HEK293 (cell line): Measurements from ENCODE around the gene B3GNT9.
A peak's percentile ranks its signal among the peaks of the same experiment; 100 is the strongest.

Experiments
- CTCF ChIA-PET: fragments of 350-600 bp; formaldehyde crosslinking; extraction: SDS; loops from one replicate; lab custom pipeline; 2021; ENCODE audit warnings: antibody characterized with exemption; lab: Yijun Ruan, JAX
- POLR2A ChIA-PET: fragments of 300-600 bp; formaldehyde crosslinking; extraction: SDS; loops from one replicate; lab custom pipeline; 2020; ENCODE audit warnings: antibody characterized with exemption, inconsistent platforms; lab: Yijun Ruan, JAX
- H3K27ac ChIP-seq: fragments of 200-500 bp; sonication (Bioruptor generic); 2 replicates; pipeline ENCODE4 v1.5.1; 2014; ENCODE audit warnings: low read depth, low read length, control low read depth, inconsistent platforms; ENCODE audit errors: extremely low read depth
- H3K36me3 ChIP-seq, 2 experiments: fragments of 200-500 bp in 1 of 2; sonication (Bioruptor generic) in 1 of 2; 1 replicate in 1 of 2; 2 replicates in 1 of 2; pipeline ENCODE4 v1.5.1; 2014 to 2017; ENCODE audit warnings: inconsistent platforms in 2 of 2, low read length in 2 of 2; ENCODE audit not compliant: control insufficient read depth in 2 of 2, insufficient read depth in 1 of 2
- H3K4me1 ChIP-seq: fragments of 200-500 bp; sonication (Bioruptor generic); 2 replicates; pipeline ENCODE4 v1.5.1; 2014; ENCODE audit warnings: mild to moderate bottlenecking, low read length, inconsistent platforms; ENCODE audit not compliant: control insufficient read depth, insufficient read depth
- H3K4me3 ChIP-seq: 2 replicates; pipeline ENCODE4 v1.5.1; 2011; ENCODE audit warnings: low read depth, mild to moderate bottlenecking, control low read depth, low read length, moderate library complexity
- H3K9me3 ChIP-seq: fragments of 200-500 bp; sonication (Bioruptor generic); 2 replicates; pipeline ENCODE4 v1.5.1; 2014; ENCODE audit warnings: low read depth, low read length, inconsistent platforms; ENCODE audit not compliant: control insufficient read depth, insufficient read depth
- KLF16 ChIP-seq: fragments of 450-650 bp; formaldehyde crosslinking; IDR thresholded peaks from 2 replicates; pipeline ENCODE4 v1.5.1; 2017; ENCODE audit warnings: missing biosample characterization, missing genetic modification characterization
- SP2 ChIP-seq: fragments of 450-650 bp; formaldehyde crosslinking; IDR thresholded peaks from 2 replicates; pipeline ENCODE4 v1.5.1; 2016; ENCODE audit warnings: missing biosample characterization, missing genetic modification characterization
- ZBTB21 ChIP-seq: fragments of 450-650 bp; formaldehyde crosslinking; IDR thresholded peaks from 2 replicates; pipeline ENCODE4 v1.5.1; 2017; ENCODE audit warnings: missing biosample characterization, missing genetic modification characterization
- ZNF140 ChIP-seq: fragments of 450-650 bp; formaldehyde crosslinking; IDR thresholded peaks from 2 replicates; pipeline ENCODE4 v1.5.1; 2016; ENCODE audit warnings: missing biosample characterization, missing genetic modification characterization
- ZNF16 ChIP-seq: fragments of 450-650 bp; formaldehyde crosslinking; IDR thresholded peaks from 2 replicates; pipeline ENCODE4 v1.5.1; 2016; ENCODE audit warnings: low read depth, missing biosample characterization, missing genetic modification characterization
- ZNF175 ChIP-seq: fragments of 450-650 bp; formaldehyde crosslinking; IDR thresholded peaks from 2 replicates; pipeline ENCODE4 v1.5.1; 2016; ENCODE audit warnings: missing biosample characterization, missing genetic modification characterization
- ZNF2 ChIP-seq: fragments of 450-650 bp; formaldehyde crosslinking; IDR thresholded peaks from 2 replicates; pipeline ENCODE4 v1.5.1; 2016; ENCODE audit warnings: missing biosample characterization, missing genetic modification characterization
- ZNF521 ChIP-seq: fragments of 450-650 bp; formaldehyde crosslinking; IDR thresholded peaks from 2 replicates; pipeline ENCODE4 v1.5.1; 2017; ENCODE audit warnings: missing biosample characterization, mild to moderate bottlenecking, missing genetic modification characterization
- ZNF548 ChIP-seq: fragments of 450-650 bp; formaldehyde crosslinking; IDR thresholded peaks from 2 replicates; pipeline ENCODE4 v1.5.1; 2016; ENCODE audit warnings: missing biosample characterization, missing genetic modification characterization
- ZNF571 ChIP-seq: fragments of 450-650 bp; formaldehyde crosslinking; IDR thresholded peaks from 2 replicates; pipeline ENCODE4 v1.5.0; 2017; ENCODE audit warnings: missing biosample characterization, missing genetic modification characterization
- ZNF654 ChIP-seq: fragments of 450-650 bp; formaldehyde crosslinking; IDR thresholded peaks from 2 replicates; pipeline ENCODE4 v1.5.1; 2016; ENCODE audit warnings: low read depth, missing biosample characterization, missing genetic modification characterization
- ZSCAN16 ChIP-seq: fragments of 450-650 bp; formaldehyde crosslinking; IDR thresholded peaks from 2 replicates; pipeline ENCODE4 v1.5.1; 2016; ENCODE audit warnings: missing biosample characterization, missing genetic modification characterization
- ZSCAN30 ChIP-seq: fragments of 450-650 bp; IDR thresholded peaks from 2 replicates; pipeline ENCODE4 v1.5.1; 2018; ENCODE audit warnings: missing biosample characterization, mild to moderate bottlenecking, missing genetic modification characterization, moderate library complexity
- TF ChIP-seq, protein P1 (sequence below): fragments of 450-650 bp; formaldehyde crosslinking; IDR thresholded peaks from 2 replicates; pipeline ENCODE4 v1.5.1; 2016; ENCODE audit warnings: missing biosample characterization, missing genetic modification characterization
- TF ChIP-seq, protein P2 (sequence below): fragments of 450-650 bp; formaldehyde crosslinking; IDR thresholded peaks from 2 replicates; pipeline ENCODE4 v1.5.1; 2016; ENCODE audit warnings: missing biosample characterization, missing genetic modification characterization
- TF ChIP-seq, protein P3 (sequence below): fragments of 450-650 bp; formaldehyde crosslinking; conservative IDR thresholded peaks from 2 replicates; pipeline ENCODE4 v1.5.1; 2016; ENCODE audit warnings: low read depth, missing biosample characterization, missing genetic modification characterization
- TF ChIP-seq, protein P4 (sequence below): fragments of 450-650 bp; formaldehyde crosslinking; IDR thresholded peaks from 2 replicates; pipeline ENCODE4 v1.5.0; 2017; ENCODE audit warnings: missing biosample characterization, missing genetic modification characterization, borderline replicate concordance
- TF ChIP-seq, protein P5 (sequence below): fragments of 450-650 bp; formaldehyde crosslinking; IDR thresholded peaks from 2 replicates; pipeline ENCODE4 v1.5.1; 2016; ENCODE audit warnings: missing biosample characterization, missing genetic modification characterization

Gene B3GNT9

DNA sequence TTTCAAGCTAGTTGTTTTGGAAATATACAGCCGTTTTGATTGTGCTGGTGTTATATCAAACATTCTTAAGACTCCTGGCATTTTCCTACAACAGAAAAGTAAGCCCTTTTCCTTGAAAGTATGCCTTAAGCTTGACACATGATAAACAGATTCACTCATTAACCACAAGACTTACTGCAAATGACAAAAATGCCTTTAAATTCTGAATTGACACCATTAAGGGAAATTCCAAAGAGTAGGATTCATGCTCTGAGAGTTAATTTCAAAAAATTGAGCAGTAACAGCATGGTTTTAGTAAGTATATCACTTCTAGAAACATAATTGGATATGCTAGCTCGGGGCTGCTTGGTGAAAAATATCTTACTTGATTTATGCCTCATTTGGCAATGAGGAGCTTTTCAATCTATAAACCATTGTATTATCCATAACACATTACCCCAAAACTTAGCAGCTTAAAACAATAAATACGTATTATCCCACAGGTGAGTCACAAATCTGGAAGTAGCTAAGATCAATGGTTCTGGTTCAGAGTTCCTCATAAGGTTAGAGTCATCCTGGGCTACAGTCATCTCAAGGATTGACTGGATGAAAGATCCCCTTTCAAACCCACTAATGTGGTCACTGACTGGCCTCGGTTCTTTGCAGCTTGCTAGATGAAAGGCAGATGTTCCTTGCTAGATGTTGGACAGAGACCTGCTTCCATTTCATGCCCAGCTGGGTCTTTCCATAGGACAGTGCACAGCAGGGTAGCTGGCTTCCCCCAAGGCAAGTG lies 49.3 kb downstream of the B3GNT9 start:
- POLR2A ChIA-PET = interaction anchor here (0.6 kb wide), 1 partner anchor 73 kb away, joined by 4 read pairs; no protein-coding TSS in a partner anchor
- no peak for TF ChIP-seq ZSCAN30 (tag by site-specific recombination)
- no peak for TF ChIP-seq ZNF16 (tag by site-specific recombination)
- no peak for TF ChIP-seq ZNF521
- no peak for TF ChIP-seq ZBTB21 (tag by site-specific recombination)
- no peak for TF ChIP-seq ZSCAN16 (tag by site-specific recombination)
- TF ChIP-seq, protein P1, sequence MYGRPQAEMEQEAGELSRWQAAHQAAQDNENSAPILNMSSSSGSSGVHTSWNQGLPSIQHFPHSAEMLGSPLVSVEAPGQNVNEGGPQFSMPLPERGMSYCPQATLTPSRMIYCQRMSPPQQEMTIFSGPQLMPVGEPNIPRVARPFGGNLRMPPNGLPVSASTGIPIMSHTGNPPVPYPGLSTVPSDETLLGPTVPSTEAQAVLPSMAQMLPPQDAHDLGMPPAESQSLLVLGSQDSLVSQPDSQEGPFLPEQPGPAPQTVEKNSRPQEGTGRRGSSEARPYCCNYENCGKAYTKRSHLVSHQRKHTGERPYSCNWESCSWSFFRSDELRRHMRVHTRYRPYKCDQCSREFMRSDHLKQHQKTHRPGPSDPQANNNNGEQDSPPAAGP (tag by site-specific recombination) = no peak
- TF ChIP-seq KLF16 (tag by site-specific recombination) = no peak
- no peak for TF ChIP-seq ZNF571 (tag by site-specific recombination)
- TF ChIP-seq, protein P2, sequence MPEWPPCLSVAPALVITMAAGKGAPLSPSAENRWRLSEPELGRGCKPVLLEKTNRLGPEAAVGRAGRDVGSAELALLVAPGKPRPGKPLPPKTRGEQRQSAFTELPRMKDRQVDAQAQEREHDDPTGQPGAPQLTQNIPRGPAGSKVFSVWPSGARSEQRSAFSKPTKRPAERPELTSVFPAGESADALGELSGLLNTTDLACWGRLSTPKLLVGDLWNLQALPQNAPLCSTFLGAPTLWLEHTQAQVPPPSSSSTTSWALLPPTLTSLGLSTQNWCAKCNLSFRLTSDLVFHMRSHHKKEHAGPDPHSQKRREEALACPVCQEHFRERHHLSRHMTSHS (tag by site-specific recombination) = no peak
- no peak for TF ChIP-seq ZNF548

DNA sequence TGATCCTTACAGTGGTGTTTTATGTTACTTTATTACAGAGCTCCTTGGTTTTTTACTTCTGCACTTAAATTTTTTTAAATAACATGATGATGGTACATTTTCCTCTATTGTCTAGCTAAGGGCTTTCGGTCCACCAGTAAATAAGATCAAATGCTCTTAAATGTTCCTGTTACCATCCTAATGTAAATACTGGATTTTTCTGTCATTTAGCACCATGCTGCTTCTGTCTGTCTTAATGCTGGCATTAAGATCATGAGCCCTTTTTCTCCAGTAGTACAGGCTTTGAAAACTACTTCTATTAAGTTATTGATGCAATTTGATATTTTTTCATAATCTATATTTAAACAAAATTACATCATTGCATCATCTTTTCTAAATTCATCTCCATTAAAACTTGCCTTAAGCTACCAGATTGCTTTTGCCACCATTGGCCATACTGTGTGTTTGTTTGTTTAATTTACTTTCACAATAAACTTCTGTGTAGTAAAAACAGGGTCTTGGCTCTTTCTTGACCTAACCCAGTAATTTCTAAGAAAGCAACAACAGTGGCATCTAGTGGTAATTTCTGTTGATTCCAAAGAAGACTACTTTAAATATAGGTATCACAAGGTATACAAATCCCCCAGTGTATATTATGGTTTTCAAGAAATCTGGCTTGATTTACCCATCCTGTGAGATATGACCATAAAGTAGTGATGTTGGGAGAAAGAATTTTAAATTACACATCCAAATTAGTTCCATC lies 50.1 kb downstream of the B3GNT9 start:
- Histone ChIP-seq H3K9me3 (no peaks in the 10 kb centered on the region), H3K4me3 (no peak overlapping the region), H3K36me3 (peaks cover 4 to 7% of the 10 kb centered on the region in 2 experiments; a peak in 2 of 3 replicates), H3K4me1 (peaks cover 5% of the 10 kb centered on the region; the same call in 1 of the 2 replicates), H3K27ac (no peak overlapping the region)
- POLR2A ChIA-PET = no interaction called here
- CTCF ChIA-PET = interaction anchor here (0.6 to 9.1 kb wide), 25 partner anchors 7 to 1574 kb away, joined by 3 to 104 read pairs (median 4); partner anchors contain the start of gene CES3
- TF ChIP-seq ZNF654 (peak; percentile 62), SP2 (tag by site-specific recombination) (no peak), ZNF2 (tag by site-specific recombination) (no peak), ZNF175 (no peak), ZSCAN30 (tag by site-specific recombination) (0 out of 2 replicates have a peak, but pooled peaks have one; percentile 25), ZNF140 (tag by site-specific recombination) (no peak)
- TF ChIP-seq, protein P3, sequence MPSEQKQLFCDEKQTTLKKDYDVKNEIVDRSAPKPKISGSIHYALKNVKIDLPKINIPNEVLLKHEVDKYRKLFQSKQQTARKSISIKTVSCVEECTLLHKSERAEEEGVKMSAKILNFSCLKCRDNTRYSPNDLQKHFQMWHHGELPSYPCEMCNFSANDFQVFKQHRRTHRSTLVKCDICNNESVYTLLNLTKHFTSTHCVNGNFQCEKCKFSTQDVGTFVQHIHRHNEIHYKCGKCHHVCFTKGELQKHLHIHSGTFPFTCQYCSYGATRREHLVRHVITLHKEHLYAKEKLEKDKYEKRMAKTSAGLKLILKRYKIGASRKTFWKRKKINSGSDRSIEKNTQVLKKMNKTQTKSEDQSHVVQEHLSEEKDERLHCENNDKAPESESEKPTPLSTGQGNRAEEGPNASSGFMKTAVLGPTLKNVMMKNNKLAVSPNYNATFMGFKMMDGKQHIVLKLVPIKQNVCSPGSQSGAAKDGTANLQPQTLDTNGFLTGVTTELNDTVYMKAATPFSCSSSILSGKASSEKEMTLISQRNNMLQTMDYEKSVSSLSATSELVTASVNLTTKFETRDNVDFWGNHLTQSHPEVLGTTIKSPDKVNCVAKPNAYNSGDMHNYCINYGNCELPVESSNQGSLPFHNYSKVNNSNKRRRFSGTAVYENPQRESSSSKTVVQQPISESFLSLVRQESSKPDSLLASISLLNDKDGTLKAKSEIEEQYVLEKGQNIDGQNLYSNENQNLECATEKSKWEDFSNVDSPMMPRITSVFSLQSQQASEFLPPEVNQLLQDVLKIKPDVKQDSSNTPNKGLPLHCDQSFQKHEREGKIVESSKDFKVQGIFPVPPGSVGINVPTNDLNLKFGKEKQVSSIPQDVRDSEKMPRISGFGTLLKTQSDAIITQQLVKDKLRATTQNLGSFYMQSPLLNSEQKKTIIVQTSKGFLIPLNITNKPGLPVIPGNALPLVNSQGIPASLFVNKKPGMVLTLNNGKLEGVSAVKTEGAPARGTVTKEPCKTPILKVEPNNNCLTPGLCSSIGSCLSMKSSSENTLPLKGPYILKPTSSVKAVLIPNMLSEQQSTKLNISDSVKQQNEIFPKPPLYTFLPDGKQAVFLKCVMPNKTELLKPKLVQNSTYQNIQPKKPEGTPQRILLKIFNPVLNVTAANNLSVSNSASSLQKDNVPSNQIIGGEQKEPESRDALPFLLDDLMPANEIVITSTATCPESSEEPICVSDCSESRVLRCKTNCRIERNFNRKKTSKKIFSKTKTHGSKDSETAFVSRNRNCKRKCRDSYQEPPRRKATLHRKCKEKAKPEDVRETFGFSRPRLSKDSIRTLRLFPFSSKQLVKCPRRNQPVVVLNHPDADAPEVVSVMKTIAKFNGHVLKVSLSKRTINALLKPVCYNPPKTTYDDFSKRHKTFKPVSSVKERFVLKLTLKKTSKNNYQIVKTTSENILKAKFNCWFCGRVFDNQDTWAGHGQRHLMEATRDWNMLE (tag by site-specific recombination) = no peak
- TF ChIP-seq, protein P2 (tag by site-specific recombination) = no peak
- TF ChIP-seq, protein P4, sequence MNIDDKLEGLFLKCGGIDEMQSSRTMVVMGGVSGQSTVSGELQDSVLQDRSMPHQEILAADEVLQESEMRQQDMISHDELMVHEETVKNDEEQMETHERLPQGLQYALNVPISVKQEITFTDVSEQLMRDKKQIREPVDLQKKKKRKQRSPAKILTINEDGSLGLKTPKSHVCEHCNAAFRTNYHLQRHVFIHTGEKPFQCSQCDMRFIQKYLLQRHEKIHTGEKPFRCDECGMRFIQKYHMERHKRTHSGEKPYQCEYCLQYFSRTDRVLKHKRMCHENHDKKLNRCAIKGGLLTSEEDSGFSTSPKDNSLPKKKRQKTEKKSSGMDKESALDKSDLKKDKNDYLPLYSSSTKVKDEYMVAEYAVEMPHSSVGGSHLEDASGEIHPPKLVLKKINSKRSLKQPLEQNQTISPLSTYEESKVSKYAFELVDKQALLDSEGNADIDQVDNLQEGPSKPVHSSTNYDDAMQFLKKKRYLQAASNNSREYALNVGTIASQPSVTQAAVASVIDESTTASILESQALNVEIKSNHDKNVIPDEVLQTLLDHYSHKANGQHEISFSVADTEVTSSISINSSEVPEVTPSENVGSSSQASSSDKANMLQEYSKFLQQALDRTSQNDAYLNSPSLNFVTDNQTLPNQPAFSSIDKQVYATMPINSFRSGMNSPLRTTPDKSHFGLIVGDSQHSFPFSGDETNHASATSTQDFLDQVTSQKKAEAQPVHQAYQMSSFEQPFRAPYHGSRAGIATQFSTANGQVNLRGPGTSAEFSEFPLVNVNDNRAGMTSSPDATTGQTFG (tag by site-specific recombination) = no peak
- TF ChIP-seq, protein P5, sequence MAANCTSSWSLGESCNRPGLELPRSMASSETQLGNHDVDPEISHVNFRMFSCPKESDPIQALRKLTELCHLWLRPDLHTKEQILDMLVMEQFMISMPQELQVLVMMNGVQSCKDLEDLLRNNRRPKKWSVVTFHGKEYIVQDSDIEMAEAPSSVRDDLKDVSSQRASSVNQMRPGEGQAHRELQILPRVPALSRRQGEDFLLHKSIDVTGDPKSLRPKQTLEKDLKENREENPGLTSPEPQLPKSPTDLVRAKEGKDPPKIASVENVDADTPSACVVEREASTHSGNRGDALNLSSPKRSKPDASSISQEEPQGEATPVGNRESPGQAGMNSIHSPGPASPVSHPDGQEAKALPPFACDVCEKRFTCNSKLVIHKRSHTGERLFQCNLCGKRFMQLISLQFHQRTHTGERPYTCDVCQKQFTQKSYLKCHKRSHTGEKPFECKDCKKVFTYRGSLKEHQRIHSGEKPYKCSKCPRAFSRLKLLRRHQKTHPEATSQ (tag by site-specific recombination) = no peak
- TF ChIP-seq, protein P1 (tag by site-specific recombination) = no peak

More for the DNA sequence above, 49.3 kb downstream of the B3GNT9 start:
- H3K9me3 ChIP-seq = no peaks in the 10 kb centered on the region
- no peak overlapping the region for H3K4me3 ChIP-seq
- CTCF ChIA-PET = interaction anchor here (0.6 to 9.1 kb wide), 21 partner anchors 8 to 210 kb away, joined by 3 to 104 read pairs (median 3); partner anchors contain the start of gene CES3
- H3K4me1 ChIP-seq = peaks cover 5% of the 10 kb centered on the region; the same call in 1 of the 2 replicates
- peaks cover 4 to 7% of the 10 kb centered on the region in 2 experiments; a peak in 2 of 3 replicates for H3K36me3 ChIP-seq
- H3K27ac ChIP-seq = no peak overlapping the region
